Karpas-422 (cell line): ENCODE results near the gene PPM1J. TPM values are rescaled to one million over a fixed set of nuclear protein-coding genes. Genes with fewer than 3 reads are reported as not detected.

Experiments used
- DNase-seq: peaks from one replicate; pipeline ENCODE4 v3.0.0-alpha.2; 2015
- H2AFZ ChIP-seq: fragments of 200-600 bp; sonication (generic); 2 replicates; pipeline ENCODE4 v1.6.1; 2014; ENCODE audit warnings: antibody characterized with exemption, low read length, mixed read lengths
- H3K27ac ChIP-seq: fragments of 200-600 bp; sonication (generic); 2 replicates; pipeline ENCODE4 v1.5.1; 2014; ENCODE audit warnings: mild to moderate bottlenecking, low read length, moderate library complexity
- H3K27me3 ChIP-seq: fragments of 200-600 bp; sonication (generic); 2 replicates; pipeline ENCODE4 v1.6.1; 2014; ENCODE audit warnings: low read length, mixed read lengths
- H3K36me3 ChIP-seq: fragments of 200-600 bp; sonication (generic); 2 replicates; pipeline ENCODE4 v1.6.1; 2014; ENCODE audit warnings: low read length, mixed read lengths; ENCODE audit not compliant: insufficient read depth
- H3K4me1 ChIP-seq: fragments of 200-600 bp; sonication (generic); 2 replicates; pipeline ENCODE4 v1.6.1; 2014; ENCODE audit warnings: mild to moderate bottlenecking, low read length, mixed read lengths
- H3K4me2 ChIP-seq: fragments of 200-600 bp; sonication (generic); 2 replicates; pipeline ENCODE4 v1.6.1; 2014; ENCODE audit warnings: low read length, low read depth, mild to moderate bottlenecking; ENCODE audit not compliant: poor library complexity, severe bottlenecking
- H3K4me3 ChIP-seq: fragments of 200-600 bp; sonication (generic); 2 replicates; pipeline ENCODE4 v1.5.1; 2014; ENCODE audit warnings: mild to moderate bottlenecking, antibody characterized with exemption, low read length, mixed read lengths
- H3K79me2 ChIP-seq: fragments of 200-600 bp; sonication (generic); 2 replicates; pipeline ENCODE4 v1.6.1; 2014; ENCODE audit warnings: mild to moderate bottlenecking, low read length, mixed read lengths
- H3K9ac ChIP-seq: fragments of 200-600 bp; sonication (generic); 2 replicates; pipeline ENCODE4 v1.6.0; 2014; ENCODE audit warnings: low read length
- H3K9me2 ChIP-seq: fragments of 200-600 bp; sonication (generic), shearing (Covaris generic); replicated peaks from 2 replicates; pipeline ENCODE4 v1.6.0; 2014; ENCODE audit warnings: mild to moderate bottlenecking, low read length, moderate library complexity; ENCODE audit not compliant: insufficient read depth
- H3K9me3 ChIP-seq: fragments of 300-700, 200-600 bp; sonication (generic); 2 replicates; pipeline ENCODE4 v1.6.1; 2014; ENCODE audit warnings: low read length, mixed read lengths
- H4K20me1 ChIP-seq: fragments of 200-600 bp; sonication (generic); 2 replicates; pipeline ENCODE4 v1.6.1; 2014; ENCODE audit warnings: mild to moderate bottlenecking, antibody characterized with exemption, low read length, low read depth; ENCODE audit not compliant: insufficient read depth
- total RNA-seq: library from RNA; depleted of rRNA; stranded (reverse); fragments of >200 nt; shearing (Covaris generic); gene quantifications from 2 replicates; pipeline ENCODE4 v1.2.3, GENCODE V29; 2014; ENCODE audit warnings: low replicate concordance; rRNA removed

Gene PPM1J
- total RNA-seq, 1 experiment from 2014 or later: not detected

GRCh38 chr1:112673592-112674439, 41.3 kb downstream of the PPM1J start:
- Histone ChIP-seq H3K27me3 (no peaks in the 10 kb centered on the region), H2AFZ (no peak overlapping the region), H3K9me2 (no peaks in the 10 kb centered on the region), H4K20me1 (peaks cover 3% of the 10 kb centered on the region; the same call in 1 of the 2 replicates), H3K27ac (no peak overlapping the region; the same call in 1 of the 2 replicates), H3K9ac (peak overlapping the region; percentile 75), H3K79me2 (no peaks in the 10 kb centered on the region), H3K36me3 (peaks cover 23% of the 10 kb centered on the region; the same call in 1 of the 2 replicates), H3K4me1 (peaks cover 42% of the 10 kb centered on the region), H3K4me3 (peak overlapping the region; percentile 88), H3K4me2 (peak overlapping the region; percentile 99), H3K9me3 (no peaks in the 10 kb centered on the region)
- DNase-seq: peak; percentile 72

- Histone ChIP-seq H4K20me1 (no peaks in the 10 kb centered on the region), H3K36me3 (peaks cover 28% of the 10 kb centered on the region; the same call in 1 of the 2 replicates), H3K27ac (no peak overlapping the region), H3K4me2 (peak overlapping the region; percentile 99), H3K9ac (no peak overlapping the region), H3K79me2 (no peaks in the 10 kb centered on the region), H3K27me3 (no peaks in the 10 kb centered on the region), H2AFZ (no peak overlapping the region), H3K4me3 (no peak overlapping the region), H3K9me3 (no peaks in the 10 kb centered on the region), H3K4me1 (peaks cover 42% of the 10 kb centered on the region), H3K9me2 (no peaks in the 10 kb centered on the region)
- DNase-seq: no peak
Measured at GRCh38 chr1:112672842-112673241, 42.3 kb downstream of the PPM1J start.

GRCh38 chr1:112672009-112672408, 43.1 kb downstream of the PPM1J start:
- H3K36me3 ChIP-seq: peaks cover 35% of the 10 kb centered on the region; the same call in 1 of the 2 replicates
- no peaks in the 10 kb centered on the region for H4K20me1 ChIP-seq
- no peak for DNase-seq
- no peaks in the 10 kb centered on the region for H3K9me3 ChIP-seq
- H2AFZ ChIP-seq: no peak overlapping the region
- H3K9ac ChIP-seq: no peak overlapping the region
- no peaks in the 10 kb centered on the region for H3K79me2 ChIP-seq
- no peaks in the 10 kb centered on the region for H3K27me3 ChIP-seq
- H3K4me2 ChIP-seq: no peak overlapping the region
- H3K27ac ChIP-seq: no peak overlapping the region
- peaks cover 42% of the 10 kb centered on the region for H3K4me1 ChIP-seq
- no peaks in the 10 kb centered on the region for H3K9me2 ChIP-seq
- H3K4me3 ChIP-seq: no peak overlapping the region

GRCh38 chr1:112666946-112667345, 48.2 kb downstream of the PPM1J start:
- H3K4me1 ChIP-seq: peaks cover 4% of the 10 kb centered on the region; the same call in 1 of the 2 replicates
- H3K9me3 ChIP-seq: no peaks in the 10 kb centered on the region
- no peaks in the 10 kb centered on the region for H3K9me2 ChIP-seq
- H3K4me3 ChIP-seq: no peak overlapping the region
- no peaks in the 10 kb centered on the region for H3K27me3 ChIP-seq
- H3K27ac ChIP-seq: no peak overlapping the region
- DNase-seq: no peak
- H3K36me3 ChIP-seq: peaks cover 62% of the 10 kb centered on the region
- H3K9ac ChIP-seq: no peak overlapping the region
- no peaks in the 10 kb centered on the region for H4K20me1 ChIP-seq
- 0 out of 2 replicates have a peak, but pooled peaks cover 7% of the 10 kb centered on the region for H3K79me2 ChIP-seq
- no peak overlapping the region for H3K4me2 ChIP-seq
- H2AFZ ChIP-seq: no peak overlapping the region

- no peaks in the 10 kb centered on the region for H3K9me2 ChIP-seq
- no peak overlapping the region for H3K27ac ChIP-seq
- no peaks in the 10 kb centered on the region for H3K9me3 ChIP-seq
- H3K4me2 ChIP-seq: no peak overlapping the region
- peaks cover 12% of the 10 kb centered on the region; the same call in 1 of the 2 replicates for H3K79me2 ChIP-seq
- no peak for DNase-seq
- H2AFZ ChIP-seq: no peak overlapping the region
- H3K36me3 ChIP-seq: peaks cover 68% of the 10 kb centered on the region
- H3K4me1 ChIP-seq: peaks cover 4% of the 10 kb centered on the region; the same call in 1 of the 2 replicates
- no peaks in the 10 kb centered on the region for H4K20me1 ChIP-seq
- no peaks in the 10 kb centered on the region for H3K27me3 ChIP-seq
- no peak overlapping the region for H3K9ac ChIP-seq
- H3K4me3 ChIP-seq: no peak overlapping the region
Measured at GRCh38 chr1:112665857-112666256, 49.3 kb downstream of the PPM1J start.

Other genes starting within 250 kb of the PPM1J start
- not detected in 2 replicates for gene WNT2B, start 206.4 kb downstream of the PPM1J start, total RNA-seq
- 14.4 and 16.5 TPM in 2 replicates for gene ST7L, start 96.2 kb downstream of the PPM1J start, total RNA-seq
- 155 and 225 TPM in 2 replicates for gene CAPZA1, start 95.5 kb downstream of the PPM1J start, total RNA-seq
- 7.7 and 13.8 TPM in 2 replicates for gene MOV10, start 40.7 kb downstream of the PPM1J start, total RNA-seq
- 16.5 and 38.6 TPM in 2 replicates for gene RHOC, start 8.2 kb downstream of the PPM1J start, total RNA-seq
- gene SLC16A1, start 240.9 kb upstream of the PPM1J start, total RNA-seq: 129 and 186 TPM in 2 replicates